BLaER1 (cell line): Measurements from ENCODE around the gene GABBR1.

Experiments
- H3K27ac ChIP-seq: shearing (Covaris generic); formaldehyde crosslinking; 2 replicates; pipeline ENCODE4 v1.8.1; 2022
- H3K27me3 ChIP-seq: shearing (Covaris generic); formaldehyde crosslinking; 2 replicates; pipeline ENCODE4 v1.8.1; 2022
- H3K36me3 ChIP-seq: shearing (Covaris generic); formaldehyde crosslinking; 2 replicates; pipeline ENCODE4 v1.8.1; 2022
- H3K4me1 ChIP-seq: shearing (Covaris generic); formaldehyde crosslinking; 2 replicates; pipeline ENCODE4 v1.8.1; 2022
- H3K4me2 ChIP-seq: shearing (Covaris generic); formaldehyde crosslinking; 2 replicates; pipeline ENCODE4 v1.8.1; 2022
- H3K4me3 ChIP-seq: shearing (Covaris generic); formaldehyde crosslinking; 2 replicates; pipeline ENCODE4 v1.8.1; 2022
- H3K9ac ChIP-seq: shearing (Covaris generic); formaldehyde crosslinking; 2 replicates; pipeline ENCODE4 v1.8.1; 2022
- H3K9me3 ChIP-seq: shearing (Covaris generic); formaldehyde crosslinking; 2 replicates; pipeline ENCODE4 v1.8.1; 2022
- H4K20me1 ChIP-seq: shearing (Covaris generic); formaldehyde crosslinking; 2 replicates; pipeline ENCODE4 v1.8.1; 2022
- Cebpa-rat ChIP-seq: shearing (Covaris generic); IDR thresholded peaks from 2 replicates; pipeline ENCODE4 v1.8.1; 2022

GABBR1 gene

GRCh38 chr6:29624520-29624961 is 8.4 kb downstream of the GABBR1 start:
- Histone ChIP-seq H4K20me1 (no peaks in the 10 kb centered on the region; the same call in 1 of the 2 replicates), H3K36me3 (peaks cover 52% of the 10 kb centered on the region), H3K4me2 (no peak overlapping the region), H3K4me1 (peaks cover 8% of the 10 kb centered on the region), H3K9me3 (no peaks in the 10 kb centered on the region), H3K27me3 (no peaks in the 10 kb centered on the region), H3K27ac (no peak overlapping the region), H3K4me3 (no peak overlapping the region), H3K9ac (no peak overlapping the region)
- TF ChIP-seq Cebpa-rat, result no peak

GRCh38 chr6:29620630-29621029 is 12.4 kb downstream of the GABBR1 start:
- Histone ChIP-seq H3K9ac (no peak overlapping the region), H3K27me3 (no peaks in the 10 kb centered on the region), H3K4me3 (no peak overlapping the region), H3K9me3 (no peaks in the 10 kb centered on the region), H3K4me2 (no peak overlapping the region), H3K36me3 (peaks cover 85% of the 10 kb centered on the region), H4K20me1 (no peaks in the 10 kb centered on the region), H3K27ac (no peak overlapping the region), H3K4me1 (no peaks in the 10 kb centered on the region)
- no peak for TF ChIP-seq Cebpa-rat

GRCh38 chr6:29619578-29620160 is 13.3 kb downstream of the GABBR1 start:
- H3K9me3 ChIP-seq, result no peaks in the 10 kb centered on the region
- no peak overlapping the region for H3K27ac ChIP-seq
- no peak overlapping the region for H3K4me2 ChIP-seq
- H3K27me3 ChIP-seq, result no peaks in the 10 kb centered on the region
- H3K36me3 ChIP-seq, result peaks cover 93% of the 10 kb centered on the region
- H4K20me1 ChIP-seq, result no peaks in the 10 kb centered on the region
- no peak overlapping the region for H3K4me3 ChIP-seq
- no peak for TF ChIP-seq Cebpa-rat
- H3K4me1 ChIP-seq, result no peaks in the 10 kb centered on the region
- no peak overlapping the region for H3K9ac ChIP-seq

- Histone ChIP-seq H3K9me3 (no peaks in the 10 kb centered on the region), H3K4me2 (no peak overlapping the region), H3K4me3 (no peak overlapping the region), H3K9ac (no peak overlapping the region), H3K27ac (no peak overlapping the region), H4K20me1 (no peaks in the 10 kb centered on the region), H3K36me3 (peaks cover 93% of the 10 kb centered on the region), H3K27me3 (no peaks in the 10 kb centered on the region), H3K4me1 (no peaks in the 10 kb centered on the region)
- no peak for TF ChIP-seq Cebpa-rat
Measured at GRCh38 chr6:29617782-29618554, 15.0 kb downstream of the GABBR1 start.

GRCh38 chr6:29611426-29611825 is 21.6 kb downstream of the GABBR1 start:
- no peak for TF ChIP-seq Cebpa-rat
- Histone ChIP-seq H3K9ac (no peak overlapping the region), H3K4me3 (no peak overlapping the region), H3K27ac (no peak overlapping the region), H3K9me3 (no peaks in the 10 kb centered on the region), H3K27me3 (no peaks in the 10 kb centered on the region), H3K36me3 (peaks cover 96% of the 10 kb centered on the region), H4K20me1 (no peaks in the 10 kb centered on the region), H3K4me2 (no peak overlapping the region), H3K4me1 (no peaks in the 10 kb centered on the region)

GRCh38 chr6:29610540-29610939 is 22.4 kb downstream of the GABBR1 start:
- no peak overlapping the region for H3K9ac ChIP-seq
- no peak for TF ChIP-seq Cebpa-rat
- peaks cover 97% of the 10 kb centered on the region for H3K36me3 ChIP-seq
- no peak overlapping the region for H3K4me2 ChIP-seq
- H3K27me3 ChIP-seq, result no peaks in the 10 kb centered on the region
- no peak overlapping the region for H3K27ac ChIP-seq
- no peaks in the 10 kb centered on the region for H3K4me1 ChIP-seq
- no peaks in the 10 kb centered on the region for H3K9me3 ChIP-seq
- H3K4me3 ChIP-seq, result no peak overlapping the region
- no peaks in the 10 kb centered on the region for H4K20me1 ChIP-seq

- Histone ChIP-seq H3K27me3 (no peaks in the 10 kb centered on the region), H3K36me3 (peaks cover 98% of the 10 kb centered on the region), H4K20me1 (no peaks in the 10 kb centered on the region), H3K27ac (no peak overlapping the region), H3K4me1 (no peaks in the 10 kb centered on the region), H3K9ac (no peak overlapping the region), H3K4me3 (no peak overlapping the region), H3K4me2 (no peak overlapping the region), H3K9me3 (no peaks in the 10 kb centered on the region)
- TF ChIP-seq Cebpa-rat, result no peak
Measured at GRCh38 chr6:29608131-29608530, 24.9 kb downstream of the GABBR1 start.

- no peaks in the 10 kb centered on the region for H3K27me3 ChIP-seq
- no peaks in the 10 kb centered on the region for H4K20me1 ChIP-seq
- H3K4me3 ChIP-seq, result no peak overlapping the region
- H3K9me3 ChIP-seq, result no peaks in the 10 kb centered on the region
- no peak for TF ChIP-seq Cebpa-rat
- H3K9ac ChIP-seq, result no peak overlapping the region
- no peaks in the 10 kb centered on the region for H3K4me1 ChIP-seq
- H3K27ac ChIP-seq, result no peak overlapping the region
- peaks cover 97% of the 10 kb centered on the region for H3K36me3 ChIP-seq
- no peak overlapping the region for H3K4me2 ChIP-seq
Measured at GRCh38 chr6:29603930-29604329, 29.1 kb downstream of the GABBR1 start.

GRCh38 chr6:29603456-29603855 is 29.5 kb downstream of the GABBR1 start:
- H3K27me3 ChIP-seq, result no peaks in the 10 kb centered on the region
- no peak overlapping the region for H3K4me3 ChIP-seq
- peaks cover 97% of the 10 kb centered on the region for H3K36me3 ChIP-seq
- H3K9ac ChIP-seq, result no peak overlapping the region
- H3K9me3 ChIP-seq, result no peaks in the 10 kb centered on the region
- no peaks in the 10 kb centered on the region for H4K20me1 ChIP-seq
- TF ChIP-seq Cebpa-rat, result no peak
- H3K4me1 ChIP-seq, result no peaks in the 10 kb centered on the region
- H3K27ac ChIP-seq, result no peak overlapping the region
- no peak overlapping the region for H3K4me2 ChIP-seq

- no peaks in the 10 kb centered on the region for H4K20me1 ChIP-seq
- H3K36me3 ChIP-seq, result peaks cover 92% of the 10 kb centered on the region
Measured at GRCh38 chr6:29602564-29603361, 30.2 kb downstream of the GABBR1 start.

More at GRCh38 chr6:29602564-29603361, 30.2 kb downstream of the GABBR1 start:
- H3K27ac ChIP-seq, result no peak overlapping the region
- TF ChIP-seq Cebpa-rat, result no peak
- H3K9ac ChIP-seq, result no peak overlapping the region
- no peaks in the 10 kb centered on the region for H3K9me3 ChIP-seq
- H3K27me3 ChIP-seq, result no peaks in the 10 kb centered on the region
- H3K4me1 ChIP-seq, result no peaks in the 10 kb centered on the region
- H3K4me3 ChIP-seq, result no peak overlapping the region
- no peak overlapping the region for H3K4me2 ChIP-seq
